GF-D8 (cell line): ENCODE results near the gene DGKQ.

ENCODE experiments used
- DNase-seq: peaks from one replicate; lab custom pipeline; 2025; lab: John Stamatoyannopoulos, UW

DGKQ gene, protein sequence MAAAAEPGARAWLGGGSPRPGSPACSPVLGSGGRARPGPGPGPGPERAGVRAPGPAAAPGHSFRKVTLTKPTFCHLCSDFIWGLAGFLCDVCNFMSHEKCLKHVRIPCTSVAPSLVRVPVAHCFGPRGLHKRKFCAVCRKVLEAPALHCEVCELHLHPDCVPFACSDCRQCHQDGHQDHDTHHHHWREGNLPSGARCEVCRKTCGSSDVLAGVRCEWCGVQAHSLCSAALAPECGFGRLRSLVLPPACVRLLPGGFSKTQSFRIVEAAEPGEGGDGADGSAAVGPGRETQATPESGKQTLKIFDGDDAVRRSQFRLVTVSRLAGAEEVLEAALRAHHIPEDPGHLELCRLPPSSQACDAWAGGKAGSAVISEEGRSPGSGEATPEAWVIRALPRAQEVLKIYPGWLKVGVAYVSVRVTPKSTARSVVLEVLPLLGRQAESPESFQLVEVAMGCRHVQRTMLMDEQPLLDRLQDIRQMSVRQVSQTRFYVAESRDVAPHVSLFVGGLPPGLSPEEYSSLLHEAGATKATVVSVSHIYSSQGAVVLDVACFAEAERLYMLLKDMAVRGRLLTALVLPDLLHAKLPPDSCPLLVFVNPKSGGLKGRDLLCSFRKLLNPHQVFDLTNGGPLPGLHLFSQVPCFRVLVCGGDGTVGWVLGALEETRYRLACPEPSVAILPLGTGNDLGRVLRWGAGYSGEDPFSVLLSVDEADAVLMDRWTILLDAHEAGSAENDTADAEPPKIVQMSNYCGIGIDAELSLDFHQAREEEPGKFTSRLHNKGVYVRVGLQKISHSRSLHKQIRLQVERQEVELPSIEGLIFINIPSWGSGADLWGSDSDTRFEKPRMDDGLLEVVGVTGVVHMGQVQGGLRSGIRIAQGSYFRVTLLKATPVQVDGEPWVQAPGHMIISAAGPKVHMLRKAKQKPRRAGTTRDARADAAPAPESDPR

DNA sequence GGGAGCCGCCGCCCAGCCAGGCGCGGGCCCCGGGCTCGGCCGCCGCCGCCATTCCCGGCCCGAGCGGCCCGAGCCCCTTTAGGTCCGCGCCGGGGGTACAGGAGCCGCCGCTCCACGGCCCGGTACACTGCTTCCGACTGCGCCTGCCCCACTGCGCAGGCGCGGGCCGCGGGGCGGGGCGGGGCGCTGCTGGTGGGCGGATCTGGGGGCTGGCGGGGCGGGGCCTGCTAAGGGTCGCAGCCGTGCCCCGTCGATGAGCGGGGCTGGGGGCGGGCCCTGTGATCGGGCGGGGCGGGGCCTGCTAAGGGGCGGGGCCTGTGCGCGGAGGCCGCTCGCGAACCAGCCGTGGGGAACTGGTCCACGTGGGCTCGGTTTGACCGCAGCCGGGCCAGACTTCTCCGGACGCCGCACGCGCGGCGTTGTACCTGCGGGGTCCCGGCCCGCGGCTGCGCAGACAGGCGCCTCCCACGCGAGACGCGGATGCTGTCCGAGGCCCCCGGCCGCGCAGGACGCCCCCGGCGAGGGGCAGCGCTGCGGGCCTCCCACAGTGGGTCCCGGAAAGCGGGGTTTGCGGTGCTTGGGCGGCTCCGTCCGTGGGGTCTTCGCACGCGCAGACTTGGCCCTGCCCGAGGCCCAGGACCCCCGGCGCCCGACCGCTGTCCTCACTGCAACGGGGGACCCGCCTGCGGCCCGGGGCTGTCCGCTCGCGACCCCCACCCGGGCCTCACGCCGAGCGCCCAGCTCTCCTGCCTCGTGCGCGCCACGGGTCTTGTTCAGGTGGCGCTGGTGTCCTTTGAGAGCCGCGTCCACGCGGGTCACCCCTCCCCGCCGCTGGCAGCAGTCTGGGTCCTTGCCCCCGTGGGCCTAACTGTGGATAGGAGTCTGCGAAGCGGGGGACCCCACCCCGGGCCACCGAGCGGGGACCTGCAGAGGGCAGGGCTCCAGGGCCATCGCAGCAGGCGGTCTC lies at the start of gene DGKQ:
DGKQ (minus strand) TSS at position 139 of the 967 bp plus-strand sequence; CDS start at position 52, 87 bp downstream.
- no peak for DNase-seq

DNA sequence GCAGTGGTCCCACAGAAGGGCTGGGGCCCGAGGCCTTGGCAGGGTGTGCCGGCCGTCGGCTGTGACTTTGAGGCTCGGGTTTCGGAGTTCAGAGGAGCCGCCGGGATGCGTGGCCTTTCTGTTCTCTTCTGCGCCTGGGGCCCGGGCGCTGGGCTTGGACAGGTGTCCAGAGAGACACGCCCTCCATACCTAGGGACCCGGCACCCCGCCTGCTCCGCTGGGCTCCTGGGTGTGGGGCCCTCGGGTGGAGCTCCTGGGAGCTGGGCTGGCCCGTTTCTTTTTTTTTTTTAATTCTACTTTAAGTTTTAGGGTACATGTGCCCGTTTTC lies 49.3 kb upstream of the DGKQ start:
- DNase-seq, result no peak

DNA sequence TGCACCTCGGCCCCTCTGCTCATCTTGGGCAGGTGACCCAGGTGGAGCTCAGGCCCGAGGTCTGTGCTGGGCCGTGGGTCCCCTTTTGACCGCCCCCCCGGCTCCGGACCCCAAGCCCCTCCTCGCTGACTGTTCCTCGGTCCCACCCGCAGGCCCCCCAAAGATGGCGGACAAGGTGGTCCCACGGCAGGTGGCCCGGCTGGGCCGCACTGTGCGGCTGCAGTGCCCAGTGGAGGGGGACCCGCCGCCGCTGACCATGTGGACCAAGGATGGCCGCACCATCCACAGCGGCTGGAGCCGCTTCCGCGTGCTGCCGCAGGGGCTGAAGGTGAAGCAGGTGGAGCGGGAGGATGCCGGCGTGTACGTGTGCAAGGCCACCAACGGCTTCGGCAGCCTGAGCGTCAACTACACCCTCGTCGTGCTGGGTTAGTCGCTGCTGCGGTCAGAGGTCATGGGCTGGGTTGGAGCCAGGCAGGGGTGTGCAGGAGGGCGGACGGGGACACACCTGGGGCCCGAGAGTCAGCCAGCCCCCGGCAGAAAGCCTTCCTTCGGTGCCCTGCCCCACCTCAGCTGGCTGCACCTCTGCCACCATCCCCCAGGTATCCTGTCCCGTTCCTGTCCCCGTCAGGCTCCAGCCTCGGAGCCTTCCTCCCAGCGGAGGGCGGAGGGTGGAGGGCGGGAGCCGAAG lies 48.8 kb upstream of the DGKQ start:
- DNase-seq, result no peak

DNA sequence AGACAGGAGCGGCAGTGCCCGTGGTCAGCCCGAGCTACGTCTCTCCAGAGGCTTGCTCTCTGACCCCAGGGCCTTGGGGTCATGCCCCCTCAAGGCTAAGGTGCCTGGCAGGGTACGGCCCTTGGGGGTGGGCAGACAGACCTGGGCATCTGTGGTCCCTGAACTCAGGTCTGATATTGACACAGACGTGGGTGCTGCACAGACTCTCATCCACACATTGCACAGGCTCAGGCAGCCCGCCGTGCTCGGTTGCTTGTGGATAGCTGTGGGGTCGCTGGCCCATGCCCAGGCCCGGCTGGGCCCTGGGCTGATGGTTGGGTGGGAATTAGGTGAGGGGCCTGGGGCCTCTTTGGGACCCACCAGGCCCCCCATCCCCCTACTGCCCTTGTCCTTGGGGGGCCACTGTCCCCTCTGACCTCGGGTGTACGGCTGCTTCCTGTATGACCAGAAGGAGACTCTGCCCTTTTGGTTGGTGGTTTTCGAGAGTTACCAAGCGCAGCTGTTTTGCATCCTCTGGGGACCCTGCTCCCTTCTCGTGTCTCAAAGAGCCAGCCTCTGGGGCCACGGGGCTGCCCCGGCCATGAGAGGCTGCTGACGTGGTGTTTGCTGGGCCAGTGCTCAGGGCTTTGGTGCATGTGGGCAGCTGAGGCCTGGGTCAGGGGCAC lies 48.1 kb upstream of the DGKQ start:
- no peak for DNase-seq

DNA sequence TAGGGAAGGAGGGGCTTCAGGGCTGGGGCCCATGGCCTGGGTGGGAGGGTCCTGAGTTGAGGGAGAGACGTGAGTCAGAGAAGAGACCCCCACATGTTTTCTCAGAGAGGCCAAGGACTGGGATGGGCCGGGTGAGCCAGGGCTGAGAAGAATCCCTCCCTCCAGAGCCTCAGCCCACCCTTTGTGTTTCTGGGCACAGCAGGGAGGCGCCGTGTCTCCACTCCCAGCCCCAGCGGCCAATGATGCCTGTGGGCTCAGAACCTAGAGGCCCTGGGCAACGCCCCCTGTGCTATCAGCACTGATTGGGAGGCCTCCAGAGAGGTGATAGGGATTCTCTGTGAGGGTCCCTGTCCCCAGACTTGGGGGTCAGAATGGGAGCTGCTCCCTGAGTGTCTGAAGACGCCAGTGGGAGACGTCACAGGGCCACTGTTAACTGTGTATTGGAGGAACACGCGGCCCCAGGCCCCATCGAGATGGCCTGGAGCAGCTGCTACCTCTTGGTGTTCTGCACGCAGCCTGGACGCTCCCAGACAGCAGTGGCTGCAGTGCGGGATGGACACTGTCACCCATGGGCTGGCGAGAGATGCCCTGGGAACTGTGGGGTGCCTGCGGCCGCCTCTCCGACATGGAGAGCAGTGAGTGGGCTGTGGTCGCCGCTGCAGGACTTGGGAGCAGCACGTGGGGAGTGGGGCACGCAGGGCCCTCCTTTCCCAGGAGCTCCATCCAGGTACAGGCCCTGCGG lies 46.5 kb upstream of the DGKQ start:
- no peak for DNase-seq

DNA sequence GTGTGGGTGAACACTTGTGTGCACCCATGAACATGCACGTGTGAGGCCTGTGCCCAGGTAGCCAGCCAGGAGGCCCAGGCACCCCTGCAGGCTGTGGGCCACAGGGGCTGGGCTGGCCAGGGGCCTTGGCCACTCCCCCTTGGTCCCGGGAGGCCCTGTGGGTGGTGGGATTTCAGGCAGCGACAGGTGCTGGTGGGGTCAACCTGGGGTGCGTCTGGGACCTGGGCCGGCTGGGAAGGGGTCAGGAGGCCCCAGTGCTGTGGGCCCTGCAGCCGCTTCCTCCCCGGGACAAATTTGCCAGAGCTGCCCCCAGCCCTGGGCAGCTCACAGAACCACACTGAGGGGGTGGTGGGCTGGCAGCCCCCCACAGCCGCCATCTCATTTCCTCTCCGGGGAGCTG lies 46.0 kb upstream of the DGKQ start:
- no peak for DNase-seq

DNA sequence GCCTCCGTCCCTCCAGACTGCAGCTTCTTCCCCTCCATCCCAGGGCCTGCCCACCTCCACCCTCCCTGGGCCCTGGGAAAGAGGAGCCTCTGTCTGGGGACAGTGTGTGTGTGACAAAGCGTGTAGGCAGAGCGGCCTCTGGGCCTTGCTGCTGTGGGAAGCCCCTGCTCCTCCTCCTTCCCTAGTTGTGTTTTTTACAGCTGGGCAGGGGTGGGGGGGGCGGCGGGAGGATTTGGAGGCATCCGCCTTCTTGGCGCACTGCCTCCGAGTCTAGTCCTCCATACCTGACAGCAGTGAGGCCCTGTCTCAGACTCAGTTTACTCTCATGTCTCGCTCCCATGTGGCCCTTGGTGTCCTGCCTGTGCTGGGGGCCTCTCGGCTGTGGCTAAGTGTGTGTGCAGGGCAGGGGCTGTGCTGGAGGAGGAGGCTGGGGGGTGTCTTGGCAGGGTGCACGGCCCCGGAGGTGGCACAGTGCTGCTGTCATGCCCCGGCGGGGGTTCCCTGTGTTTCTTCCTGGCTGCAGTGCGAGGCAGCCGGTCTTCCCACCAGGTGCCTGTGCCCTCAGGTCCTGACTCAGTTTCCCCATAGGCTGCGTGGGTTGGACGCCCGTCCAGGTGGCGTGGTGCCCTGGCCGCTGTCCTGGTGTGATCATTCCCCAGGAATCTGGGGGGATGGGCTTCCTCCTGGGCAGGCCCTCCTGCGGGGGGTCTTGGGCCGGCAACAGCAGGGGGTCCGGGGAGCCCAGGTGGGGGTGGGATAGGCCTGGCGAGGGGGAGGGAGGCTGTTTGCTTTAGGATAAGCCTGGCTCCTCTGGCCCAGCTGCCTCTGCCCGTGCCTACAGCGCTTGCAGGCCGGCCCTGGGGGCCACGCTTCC lies 45.0 kb upstream of the DGKQ start:
- no peak for DNase-seq

DNA sequence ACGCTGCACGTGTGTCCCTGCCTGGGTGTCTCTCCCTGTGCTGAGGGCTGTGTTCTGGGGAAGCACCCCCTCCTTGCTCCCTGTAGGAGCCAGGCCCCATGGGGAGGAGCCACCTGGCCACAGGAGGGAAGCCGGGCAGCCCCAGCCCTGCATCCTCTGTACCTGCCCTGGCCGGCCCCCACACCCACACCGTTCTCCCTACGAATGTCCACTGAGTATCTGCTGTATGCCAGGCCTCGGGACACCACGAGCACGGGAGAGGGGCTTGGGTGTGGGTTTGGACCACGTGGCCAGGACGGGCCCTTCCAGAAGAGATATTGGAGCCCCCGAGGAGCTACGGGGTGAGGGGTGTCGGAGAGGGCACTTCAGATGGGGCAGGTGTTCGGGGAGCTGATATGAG lies 44.3 kb upstream of the DGKQ start:
- no peak for DNase-seq

DNA sequence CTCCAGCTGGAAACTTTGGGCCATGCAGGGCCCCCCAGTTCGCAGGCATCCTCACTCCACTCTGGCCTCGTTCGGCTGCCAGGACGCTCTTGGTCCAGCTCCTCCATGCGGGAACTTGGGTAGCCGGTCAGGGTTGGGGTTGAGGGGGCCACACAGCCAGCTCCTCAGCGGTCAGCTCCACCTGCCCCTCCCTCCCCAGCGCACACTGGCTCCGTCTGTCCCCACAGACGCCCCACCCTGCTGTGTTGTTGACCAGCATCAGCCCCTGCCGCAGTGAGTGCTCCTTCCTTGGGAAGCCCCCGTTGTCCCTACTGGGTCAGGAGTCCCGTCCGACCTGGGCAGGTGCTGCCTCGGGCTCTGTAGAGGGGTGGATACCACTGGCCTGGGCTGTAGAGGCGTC lies 43.8 kb upstream of the DGKQ start:
- DNase-seq, result no peak

DNA sequence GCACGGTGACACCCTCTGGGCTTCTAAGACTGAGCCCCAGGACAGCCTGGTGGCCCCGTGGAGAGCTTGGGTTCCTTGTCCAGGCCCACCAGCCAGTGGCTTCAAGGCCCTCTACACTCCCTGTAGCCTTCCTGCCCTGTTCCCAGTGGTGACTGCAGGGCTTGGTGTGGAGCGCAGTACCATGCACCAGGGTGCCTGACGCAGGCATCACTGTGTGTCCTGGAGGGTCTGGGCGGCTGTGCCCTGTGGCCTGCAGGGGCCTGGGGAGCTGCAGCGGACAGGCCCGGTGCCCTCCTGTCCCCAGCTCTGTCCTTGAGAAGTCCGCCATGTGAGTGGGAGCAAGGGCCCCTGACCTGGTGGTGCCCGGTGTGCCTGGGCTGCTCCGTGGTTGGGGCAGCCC lies 42.4 kb upstream of the DGKQ start:
- no peak for DNase-seq

DNA sequence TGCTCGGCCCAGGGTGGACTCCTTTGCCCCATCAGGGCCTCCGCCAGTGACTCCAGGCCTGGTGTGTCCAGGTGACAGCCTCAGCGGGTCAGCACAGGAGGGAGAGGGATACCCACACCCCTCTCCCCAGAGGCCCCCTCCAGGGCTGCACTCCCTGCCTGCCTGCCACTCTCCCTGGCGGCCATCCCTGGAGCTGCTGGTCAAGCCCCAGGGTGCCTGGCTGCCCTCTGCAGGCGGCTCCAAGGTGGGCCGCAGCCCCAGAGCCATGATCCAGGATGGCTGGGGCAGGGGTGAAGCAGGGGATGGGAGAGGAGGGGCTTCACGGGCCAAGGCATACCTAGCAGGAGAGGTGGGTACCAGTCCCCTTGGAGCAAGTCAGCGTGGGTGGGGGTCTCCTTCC lies 41.8 kb upstream of the DGKQ start:
- DNase-seq, result no peak

DNA sequence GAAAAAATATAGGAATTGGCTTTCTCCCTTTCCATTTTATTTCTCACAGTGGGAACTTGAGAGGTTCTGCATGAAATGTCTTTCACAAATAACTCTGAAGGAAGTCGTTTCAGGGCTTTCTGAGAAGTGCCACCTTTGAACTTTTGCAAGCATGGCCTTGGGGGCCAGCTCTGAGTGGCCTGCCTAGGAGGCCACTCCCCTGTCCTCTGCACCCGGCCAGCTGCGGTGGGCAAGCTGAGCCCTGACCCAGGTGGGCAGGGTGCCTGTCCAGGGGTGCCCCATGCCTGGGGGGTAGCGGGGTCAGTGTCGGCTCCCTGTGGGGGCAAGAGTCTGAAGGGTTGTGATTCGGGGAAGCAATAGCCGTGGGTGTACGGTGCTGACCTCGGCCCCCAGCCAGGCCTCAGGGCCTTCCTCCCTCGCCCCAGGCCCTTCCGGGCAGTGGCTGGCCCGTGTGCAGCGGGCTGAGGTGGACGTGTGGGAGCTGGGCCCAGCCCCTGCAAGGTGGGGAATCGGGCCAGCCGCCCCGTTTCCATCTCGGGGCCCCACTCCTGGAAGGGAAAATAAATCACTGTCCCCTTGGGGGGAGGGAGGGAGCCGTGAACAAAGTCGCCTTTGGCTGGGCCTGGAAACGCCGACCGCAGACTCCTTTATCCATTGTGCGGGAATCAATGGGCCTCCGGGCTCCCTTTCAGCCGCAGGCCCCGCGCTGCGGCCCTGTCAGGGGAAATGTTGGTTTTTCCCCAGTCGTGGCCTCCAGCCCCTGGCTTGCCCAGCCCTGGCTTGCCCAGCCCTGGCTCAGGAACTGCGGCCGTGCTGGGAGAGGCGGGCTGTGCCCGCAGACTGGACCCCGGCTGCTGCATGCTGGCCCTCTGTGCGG lies 41.2 kb upstream of the DGKQ start:
- DNase-seq, result no peak

DNA sequence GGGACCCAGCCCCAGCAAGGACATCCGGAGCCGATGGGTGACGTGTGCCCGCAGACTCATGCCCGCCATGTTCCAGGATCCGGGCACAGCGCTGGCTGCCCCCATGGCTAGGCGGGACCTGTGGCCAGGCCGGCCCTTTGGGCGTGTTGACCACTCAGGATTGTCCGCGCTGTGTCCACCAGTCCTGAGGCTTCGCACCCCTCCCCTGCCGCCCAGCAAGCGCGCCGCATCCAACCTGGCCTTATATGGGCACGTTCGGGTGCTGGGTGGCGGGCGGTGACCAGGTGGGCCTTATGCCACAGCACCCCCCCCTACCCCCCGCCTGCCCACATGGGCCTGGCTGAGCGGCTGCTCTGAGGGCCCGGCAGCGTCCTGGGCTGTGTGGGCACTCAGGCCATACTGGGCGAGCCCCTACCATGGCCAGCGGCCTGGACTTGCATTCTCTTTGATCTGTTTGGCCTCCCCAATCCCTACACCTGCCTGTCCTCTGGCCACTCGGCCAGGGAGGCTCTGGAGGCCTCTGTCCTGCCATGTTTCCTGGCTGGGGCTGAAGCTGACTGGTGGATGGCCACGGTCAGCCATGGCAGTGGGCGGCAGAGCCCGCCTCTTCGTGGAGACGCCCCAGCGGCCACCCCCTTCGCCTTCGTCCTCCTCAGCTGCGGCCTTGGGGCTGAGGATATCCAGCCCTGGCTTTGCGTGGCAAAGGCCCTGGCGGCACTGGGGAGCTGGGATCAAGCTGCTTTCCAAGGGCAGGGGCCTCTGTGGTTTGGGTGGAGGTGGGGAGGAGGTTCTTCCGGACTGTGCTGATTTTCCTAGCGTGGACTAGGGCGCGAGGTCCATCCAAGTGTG lies 40.1 kb upstream of the DGKQ start:
- no peak for DNase-seq

DNA sequence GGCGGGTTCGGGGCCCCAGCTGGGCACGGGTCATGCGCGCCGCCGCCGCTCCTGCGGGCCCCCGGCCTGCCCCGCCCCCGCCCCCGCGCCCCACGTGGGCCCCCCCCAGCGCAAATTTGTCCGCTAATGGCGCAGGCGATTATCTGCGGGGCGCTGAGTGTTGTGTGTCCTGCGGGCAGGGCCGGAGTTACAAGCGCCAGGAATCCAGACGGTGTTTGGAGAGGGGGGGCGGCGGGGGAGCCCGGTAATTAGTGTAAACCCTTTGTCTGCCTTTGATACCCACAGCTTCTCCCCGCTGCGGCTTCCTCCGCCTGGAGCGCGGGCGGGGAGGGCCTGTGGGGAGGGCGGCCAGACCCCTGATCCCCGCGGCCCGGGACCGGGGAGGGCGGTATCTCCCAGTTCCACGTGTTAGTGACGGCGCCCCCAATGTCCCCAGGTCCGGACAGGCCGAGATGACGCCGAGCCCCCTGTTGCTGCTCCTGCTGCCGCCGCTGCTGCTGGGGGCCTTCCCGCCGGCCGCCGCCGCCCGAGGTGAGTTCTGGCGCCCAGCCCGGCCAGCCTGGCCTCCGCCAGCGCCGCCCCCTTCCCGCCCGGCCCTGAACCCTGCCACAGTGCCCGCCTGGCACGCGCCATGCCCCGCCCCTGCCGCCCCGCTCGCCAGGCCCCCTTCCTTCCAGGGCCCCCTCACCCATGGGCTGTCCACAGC lies 38.8 kb upstream of the DGKQ start:
- DNase-seq, result no peak

DNA sequence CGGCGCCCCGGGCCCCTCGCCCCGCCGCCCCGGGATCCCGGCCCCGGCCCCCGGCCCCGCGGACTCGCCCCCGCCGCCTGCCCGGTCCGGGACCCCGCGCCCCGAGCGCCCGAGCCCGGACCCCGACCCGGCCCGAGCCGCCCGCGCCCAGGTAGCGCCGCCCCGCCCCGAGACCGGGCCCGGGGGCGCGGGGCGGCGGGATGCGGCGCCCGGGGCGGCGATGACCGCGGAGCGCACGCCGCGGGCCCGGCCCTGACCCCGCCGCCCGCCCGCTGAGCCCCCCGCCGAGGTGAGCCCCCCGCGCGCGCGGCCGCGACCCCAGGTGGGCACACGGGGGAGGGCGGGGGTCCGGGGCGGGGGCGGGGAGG lies 38.3 kb upstream of the DGKQ start:
- DNase-seq, result no peak

DNA sequence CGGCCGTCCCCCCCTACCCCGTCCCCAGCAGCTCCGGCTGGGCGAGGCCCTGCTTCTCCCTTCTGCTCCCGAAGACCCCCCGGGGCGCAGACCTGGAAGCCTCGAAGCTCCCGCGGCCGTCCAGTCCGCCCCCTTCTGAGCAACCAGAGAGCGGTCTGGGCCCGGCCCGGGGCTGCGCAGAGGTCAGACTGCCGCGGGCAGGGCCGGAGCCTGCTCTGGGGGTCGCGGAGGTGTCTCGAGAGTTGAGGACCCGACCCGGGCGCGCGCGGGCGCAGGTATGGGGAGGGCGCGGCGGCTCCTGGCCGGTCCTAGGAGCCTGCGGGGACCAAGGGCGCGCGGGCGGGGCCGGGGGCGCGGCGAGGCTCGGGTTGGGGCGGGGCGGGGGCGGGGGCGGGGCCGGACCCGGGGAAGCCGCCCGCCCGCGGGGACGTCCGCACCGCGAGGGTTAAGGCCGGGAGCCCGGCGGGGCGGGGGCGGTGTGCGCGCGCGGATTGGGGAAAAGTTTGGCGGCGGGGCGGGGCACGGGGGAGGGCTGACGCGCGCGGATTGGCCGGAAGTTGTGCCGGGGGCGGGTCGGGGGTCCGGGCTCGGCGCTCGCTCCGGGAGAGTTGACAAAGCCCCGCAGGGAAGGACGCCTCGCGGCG lies 37.8 kb upstream of the DGKQ start, which contains the start of gene FGFRL1:
FGFRL1 (plus strand) TSS at position 605 of the 644 bp plus-strand sequence. CDS start 860 bp downstream, outside the sequence.
- peak; percentile 58 for DNase-seq
